ENCODE results near the gene DAND5.
A peak's percentile ranks its signal among the peaks of the same experiment; 100 is the strongest.
"Not testable (repeated sequence)": the region's sequence is repeated elsewhere in the genome, so short reads cannot be mapped to it uniquely, and the experiment has no call there.

Gene DAND5

GRCh38 chr19:12965017-12965811 lies 4.2 kb upstream of the DAND5 start:
- H3K4me1 Mint-ChIP-seq (ENCODE audit: low read depth in 2 of 2), result peaks cover 5 to 7% of the 10 kb centered on the region in 2 donors
- H3K4me3 Mint-ChIP-seq, result peak overlapping the region; percentile 82 to 84
- ATAC-seq (replicated peaks), result peak; percentile 96
- H3K36me3 Mint-ChIP-seq (ENCODE audit: insufficient read depth), result peaks cover 4% of the 10 kb centered on the region
- no peaks in the 10 kb centered on the region for H3K27me3 Mint-ChIP-seq
- no peaks in the 10 kb centered on the region for H3K9me3 Mint-ChIP-seq
- peak overlapping the region in 1 of 2 donors; percentile 10 for H3K27ac Mint-ChIP-seq
- DNase-seq, result peak; percentile 73 to 84 (median 79)

- peaks cover 4% of the 10 kb centered on the region for H3K36me3 Mint-ChIP-seq (ENCODE audit: insufficient read depth)
- no peaks in the 10 kb centered on the region for H3K9me3 Mint-ChIP-seq
- H3K4me3 Mint-ChIP-seq, result peak overlapping the region; percentile 82 to 84
- H3K27me3 Mint-ChIP-seq, result no peaks in the 10 kb centered on the region
- no peak overlapping the region for H3K27ac Mint-ChIP-seq
- peaks cover 5 to 7% of the 10 kb centered on the region in 2 donors for H3K4me1 Mint-ChIP-seq (ENCODE audit: low read depth in 2 of 2)
- no peak for ATAC-seq (replicated peaks)
- no peak for DNase-seq
Observed at GRCh38 chr19:12965812-12966135, 3.6 kb upstream of the DAND5 start.

GRCh38 chr19:12967907-12968306 lies 1.5 kb upstream of the DAND5 start:
- Mint-ChIP-seq H3K27ac (no peak overlapping the region), H3K4me1 (ENCODE audit: low read depth in 2 of 2) (peaks cover 5 to 7% of the 10 kb centered on the region in 2 donors), H3K4me3 (no peak overlapping the region), H3K27me3 (no peaks in the 10 kb centered on the region), H3K36me3 (ENCODE audit: insufficient read depth) (peaks cover 4% of the 10 kb centered on the region), H3K9me3 (no peaks in the 10 kb centered on the region)
- ATAC-seq (replicated peaks) (no peak), DNase-seq (no peak)

GRCh38 chr19:12970070-12970820 lies 869 bp downstream of the DAND5 start:
- peaks cover under 1 to 3% of the 10 kb centered on the region in 2 donors for H3K4me1 Mint-ChIP-seq (ENCODE audit: low read depth in 2 of 2)
- peak overlapping the region; percentile 5 to 80 for H3K27ac Mint-ChIP-seq
- no peaks in the 10 kb centered on the region for H3K36me3 Mint-ChIP-seq (ENCODE audit: insufficient read depth)
- no peak for ATAC-seq (replicated peaks)
- H3K9me3 Mint-ChIP-seq, result no peaks in the 10 kb centered on the region
- DNase-seq, result no peak
- H3K27me3 Mint-ChIP-seq, result peaks cover 0 to under 1% of the 10 kb centered on the region in 2 donors
- no peak overlapping the region for H3K4me3 Mint-ChIP-seq

- Mint-ChIP-seq H3K4me1 (ENCODE audit: low read depth in 2 of 2) (peaks cover 0 to 5% of the 10 kb centered on the region in 2 donors), H3K4me3 (no peak overlapping the region), H3K27me3 (peaks cover 17 to 21% of the 10 kb centered on the region in 2 donors), H3K9me3 (no peaks in the 10 kb centered on the region), H3K27ac (no peak overlapping the region), H3K36me3 (ENCODE audit: insufficient read depth) (peaks cover 2% of the 10 kb centered on the region)
- ATAC-seq (replicated peaks) (no peak), DNase-seq (no peak)
Observed at GRCh38 chr19:12973236-12973635, 3.9 kb downstream of the DAND5 start.

GRCh38 chr19:12974301-12975220 lies 5.2 kb downstream of the DAND5 start:
- no peak for DNase-seq
- peaks cover 19 to 24% of the 10 kb centered on the region in 2 donors for H3K27me3 Mint-ChIP-seq
- H3K27ac Mint-ChIP-seq, result no peak overlapping the region
- ATAC-seq (replicated peaks), result no peak
- H3K4me3 Mint-ChIP-seq, result no peak overlapping the region
- peaks cover 0 to 5% of the 10 kb centered on the region in 2 donors for H3K4me1 Mint-ChIP-seq (ENCODE audit: low read depth in 2 of 2)
- H3K36me3 Mint-ChIP-seq (ENCODE audit: insufficient read depth), result peaks cover 2% of the 10 kb centered on the region
- H3K9me3 Mint-ChIP-seq, result no peaks in the 10 kb centered on the region

GRCh38 chr19:12975221-12975741 lies 5.9 kb downstream of the DAND5 start:
- no peaks in the 10 kb centered on the region for H3K9me3 Mint-ChIP-seq
- H3K27ac Mint-ChIP-seq, result no peak overlapping the region
- H3K4me1 Mint-ChIP-seq (ENCODE audit: low read depth in 2 of 2), result peaks cover 0 to 5% of the 10 kb centered on the region in 2 donors
- H3K27me3 Mint-ChIP-seq, result peaks cover 19 to 24% of the 10 kb centered on the region in 2 donors
- DNase-seq (no peak), ATAC-seq (replicated peaks) (no peak)
- no peak overlapping the region for H3K4me3 Mint-ChIP-seq
- H3K36me3 Mint-ChIP-seq (ENCODE audit: insufficient read depth), result peaks cover 2% of the 10 kb centered on the region

- peaks cover 19 to 24% of the 10 kb centered on the region in 2 donors for H3K27me3 Mint-ChIP-seq
- H3K27ac Mint-ChIP-seq; H3K9me3 Mint-ChIP-seq; H3K4me3 Mint-ChIP-seq; H3K4me1 Mint-ChIP-seq (ENCODE audit: low read depth in 2 of 2); H3K36me3 Mint-ChIP-seq (ENCODE audit: insufficient read depth); DNase-seq; ATAC-seq (replicated peaks): not testable (repeated sequence)
Observed at GRCh38 chr19:12976109-12976508, 6.7 kb downstream of the DAND5 start.

GRCh38 chr19:12979974-12980373 lies 10.6 kb downstream of the DAND5 start:
- Mint-ChIP-seq H3K27me3 (peaks cover 19 to 24% of the 10 kb centered on the region in 2 donors), H3K27ac (no peak overlapping the region), H3K9me3 (no peaks in the 10 kb centered on the region), H3K4me1 (ENCODE audit: low read depth in 2 of 2) (peaks cover 3 to 7% of the 10 kb centered on the region in 2 donors), H3K36me3 (ENCODE audit: insufficient read depth) (peaks cover 2% of the 10 kb centered on the region), H3K4me3 (no peak overlapping the region)
- ATAC-seq (replicated peaks) (no peak), DNase-seq (no peak)

GRCh38 chr19:12982648-12983047 lies 13.3 kb downstream of the DAND5 start:
- peaks cover 7 to 18% of the 10 kb centered on the region in 2 donors for H3K27me3 Mint-ChIP-seq
- H3K36me3 Mint-ChIP-seq (ENCODE audit: insufficient read depth), result peaks cover 1% of the 10 kb centered on the region
- ATAC-seq (replicated peaks) (no peak), DNase-seq (no peak)
- H3K4me1 Mint-ChIP-seq (ENCODE audit: low read depth in 2 of 2), result peaks cover 9 to 14% of the 10 kb centered on the region in 2 donors
- no peaks in the 10 kb centered on the region for H3K9me3 Mint-ChIP-seq
- no peak overlapping the region for H3K4me3 Mint-ChIP-seq
- H3K27ac Mint-ChIP-seq, result no peak overlapping the region

- Mint-ChIP-seq H3K4me3 (no peak overlapping the region), H3K36me3 (ENCODE audit: insufficient read depth) (no peaks in the 10 kb centered on the region), H3K27ac (no peak overlapping the region), H3K9me3 (no peaks in the 10 kb centered on the region), H3K27me3 (peaks cover 3 to 14% of the 10 kb centered on the region in 2 donors), H3K4me1 (ENCODE audit: low read depth in 2 of 2) (peaks cover 9 to 10% of the 10 kb centered on the region in 2 donors)
- no peak for ATAC-seq (replicated peaks)
- DNase-seq, result no peak
Observed at GRCh38 chr19:12983091-12983490, 13.7 kb downstream of the DAND5 start.

- Mint-ChIP-seq H3K27me3 (peaks cover 0 to 9% of the 10 kb centered on the region in 2 donors), H3K4me3 (no peak overlapping the region), H3K36me3 (ENCODE audit: insufficient read depth) (no peaks in the 10 kb centered on the region), H3K27ac (no peak overlapping the region), H3K9me3 (no peaks in the 10 kb centered on the region), H3K4me1 (ENCODE audit: low read depth in 2 of 2) (peaks cover 9% of the 10 kb centered on the region in 2 donors)
- peak; percentile 57 for ATAC-seq (replicated peaks)
- peak; percentile 74 to 85 (median 83) for DNase-seq
Observed at GRCh38 chr19:12983542-12984142, 14.3 kb downstream of the DAND5 start.

All from effector memory CD8-positive, alpha-beta T cell (primary cell).